DOHH2 (cell line): Measurements from ENCODE around the gene PSMA2.
A peak's percentile ranks its signal among the peaks of the same experiment; 100 is the strongest.

Source experiments
- H3F3A ChIP-seq: fragments of 200-600 bp; sonication (generic), shearing (Covaris generic); 2 replicates; pipeline ENCODE4 v1.6.0; 2016; ENCODE audit warnings: antibody characterized with exemption, mild to moderate bottlenecking; ENCODE audit not compliant: control insufficient read depth, insufficient read depth
- H3K27ac ChIP-seq: fragments of 200-600 bp; sonication (generic); 2 replicates; pipeline ENCODE4 v1.5.1; 2014; ENCODE audit warnings: low read depth, mild to moderate bottlenecking, low read length, moderate library complexity
- H3K27me3 ChIP-seq: fragments of 200-600 bp; sonication (generic); 2 replicates; pipeline ENCODE4 v1.6.1; 2014; ENCODE audit warnings: mild to moderate bottlenecking, low read length, mixed read lengths; ENCODE audit not compliant: control insufficient read depth
- H3K36me3 ChIP-seq: fragments of 200-600 bp; sonication (generic); 2 replicates; pipeline ENCODE4 v1.6.1; 2014; ENCODE audit warnings: mild to moderate bottlenecking, low read length, moderate library complexity, mixed read lengths; ENCODE audit not compliant: control insufficient read depth
- H3K4me1 ChIP-seq: fragments of 200-600 bp; sonication (generic); 2 replicates; pipeline ENCODE4 v1.6.1; 2014; ENCODE audit warnings: mild to moderate bottlenecking, low read length, mixed read lengths; ENCODE audit not compliant: control insufficient read depth
- H3K4me2 ChIP-seq: fragments of 200-600 bp; sonication (generic); 2 replicates; pipeline ENCODE4 v1.6.0; 2014; ENCODE audit warnings: mild to moderate bottlenecking, low read length, moderate library complexity
- H3K4me3 ChIP-seq: fragments of 200-600 bp; sonication (generic); 2 replicates; pipeline ENCODE4 v1.5.1; 2014; ENCODE audit warnings: mild to moderate bottlenecking, low read length, mixed read lengths
- H3K79me2 ChIP-seq: fragments of 200-600 bp; sonication (generic); 2 replicates; pipeline ENCODE4 v1.6.1; 2014; ENCODE audit warnings: mild to moderate bottlenecking, low read length, mixed read lengths; ENCODE audit not compliant: control insufficient read depth
- H3K9me2 ChIP-seq: fragments of 200-600 bp; sonication (generic); replicated peaks from 2 replicates; pipeline ENCODE4 v1.6.1; 2014; ENCODE audit warnings: mild to moderate bottlenecking, low read length, mixed read lengths; ENCODE audit not compliant: control insufficient read depth
- H3K9me3 ChIP-seq: fragments of 200-600 bp; sonication (generic); 2 replicates; pipeline ENCODE4 v1.6.1; 2014; ENCODE audit warnings: antibody characterized with exemption, low read length, mixed read lengths; ENCODE audit not compliant: control insufficient read depth, insufficient read depth
- H4K20me1 ChIP-seq: fragments of 200-600 bp; sonication (generic); 2 replicates; pipeline ENCODE4 v1.6.0; 2014; ENCODE audit warnings: low read depth, mild to moderate bottlenecking, antibody characterized with exemption, low read length, moderate library complexity; ENCODE audit not compliant: control insufficient read depth, insufficient read depth
- EZH2phosphoT487 ChIP-seq: fragments of 200-600 bp; sonication (generic); IDR thresholded peaks from 2 replicates; pipeline ENCODE4 v1.6.1; 2017; ENCODE audit warnings: borderline replicate concordance, mild to moderate bottlenecking, antibody characterized with exemption, low read length, moderate library complexity, mixed read lengths
- TF ChIP-seq, protein P1 (sequence below): fragments of 200-600 bp; sonication (generic); IDR thresholded peaks from one replicate; pipeline ENCODE4 v1.5.1; 2014; ENCODE audit warnings: antibody characterized with exemption, mild to moderate bottlenecking, low read depth, low read length; ENCODE audit not compliant: poor library complexity, severe bottlenecking

The PSMA2 gene

GRCh38 chr7:42931834-42932651 is at the start of gene PSMA2, which contains the start of gene MRPL32:
Gene PSMA2, minus strand, starts transcription at chr7:42932174. Its CDS starts 16 bp downstream, at chr7:42932158.
Gene MRPL32, plus strand, starts transcription at chr7:42932376. Its CDS starts 11 bp downstream, at chr7:42932387.
- Histone ChIP-seq H3K36me3 (peaks cover 78% of the 10 kb centered on the region), H3K27me3 (no peaks in the 10 kb centered on the region), H3K9me2 (no peaks in the 10 kb centered on the region), H4K20me1 (peaks cover 22% of the 10 kb centered on the region), H3K4me1 (peaks cover 54% of the 10 kb centered on the region), H3K4me3 (peak within 1 kb of the TSS; percentile 90), H3K4me2 (peak within 1 kb of the TSS; percentile 91), H3F3A (no peaks in the 10 kb centered on the region), H3K9me3 (no peaks in the 10 kb centered on the region), H3K79me2 (peaks cover 91% of the 10 kb centered on the region), H3K27ac (peak within 1 kb of the TSS; percentile 22; the same call in 1 of the 2 replicates)
- TF ChIP-seq, protein P1, sequence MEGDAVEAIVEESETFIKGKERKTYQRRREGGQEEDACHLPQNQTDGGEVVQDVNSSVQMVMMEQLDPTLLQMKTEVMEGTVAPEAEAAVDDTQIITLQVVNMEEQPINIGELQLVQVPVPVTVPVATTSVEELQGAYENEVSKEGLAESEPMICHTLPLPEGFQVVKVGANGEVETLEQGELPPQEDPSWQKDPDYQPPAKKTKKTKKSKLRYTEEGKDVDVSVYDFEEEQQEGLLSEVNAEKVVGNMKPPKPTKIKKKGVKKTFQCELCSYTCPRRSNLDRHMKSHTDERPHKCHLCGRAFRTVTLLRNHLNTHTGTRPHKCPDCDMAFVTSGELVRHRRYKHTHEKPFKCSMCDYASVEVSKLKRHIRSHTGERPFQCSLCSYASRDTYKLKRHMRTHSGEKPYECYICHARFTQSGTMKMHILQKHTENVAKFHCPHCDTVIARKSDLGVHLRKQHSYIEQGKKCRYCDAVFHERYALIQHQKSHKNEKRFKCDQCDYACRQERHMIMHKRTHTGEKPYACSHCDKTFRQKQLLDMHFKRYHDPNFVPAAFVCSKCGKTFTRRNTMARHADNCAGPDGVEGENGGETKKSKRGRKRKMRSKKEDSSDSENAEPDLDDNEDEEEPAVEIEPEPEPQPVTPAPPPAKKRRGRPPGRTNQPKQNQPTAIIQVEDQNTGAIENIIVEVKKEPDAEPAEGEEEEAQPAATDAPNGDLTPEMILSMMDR: no peak
- TF ChIP-seq EZH2phosphoT487: no peak

DNA sequence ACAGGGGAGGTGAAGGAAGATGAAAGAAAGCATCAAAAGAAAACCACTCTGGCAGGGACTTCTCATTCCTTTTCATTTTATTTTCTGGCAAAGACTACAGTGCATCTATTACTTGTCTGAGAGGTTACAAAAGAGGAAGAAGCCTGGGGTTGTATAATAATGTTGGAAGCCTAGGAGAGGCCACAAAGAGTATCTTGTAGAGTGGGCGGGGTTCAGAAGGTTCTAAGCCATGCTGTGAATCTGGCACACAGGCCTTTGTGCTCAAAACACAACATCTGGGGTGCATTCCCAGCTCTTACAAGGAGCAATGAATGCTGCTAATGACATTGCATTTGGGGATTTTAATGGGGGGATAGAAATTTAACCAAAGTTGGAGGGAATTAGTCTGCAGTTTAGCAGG is 49.6 kb upstream of the PSMA2 start:
- H4K20me1 ChIP-seq: no peaks in the 10 kb centered on the region
- TF ChIP-seq EZH2phosphoT487: no peak
- TF ChIP-seq, protein P1: no peak
- peaks cover 5% of the 10 kb centered on the region; the same call in 1 of the 2 replicates for H3K9me3 ChIP-seq
- no peak overlapping the region for H3K27ac ChIP-seq
- no peak overlapping the region for H3K4me3 ChIP-seq
- H3F3A ChIP-seq: no peaks in the 10 kb centered on the region
- H3K4me1 ChIP-seq: no peaks in the 10 kb centered on the region
- H3K27me3 ChIP-seq: no peaks in the 10 kb centered on the region
- no peaks in the 10 kb centered on the region for H3K36me3 ChIP-seq
- no peaks in the 10 kb centered on the region for H3K79me2 ChIP-seq
- no peaks in the 10 kb centered on the region for H3K9me2 ChIP-seq
- H3K4me2 ChIP-seq: no peak overlapping the region

DNA sequence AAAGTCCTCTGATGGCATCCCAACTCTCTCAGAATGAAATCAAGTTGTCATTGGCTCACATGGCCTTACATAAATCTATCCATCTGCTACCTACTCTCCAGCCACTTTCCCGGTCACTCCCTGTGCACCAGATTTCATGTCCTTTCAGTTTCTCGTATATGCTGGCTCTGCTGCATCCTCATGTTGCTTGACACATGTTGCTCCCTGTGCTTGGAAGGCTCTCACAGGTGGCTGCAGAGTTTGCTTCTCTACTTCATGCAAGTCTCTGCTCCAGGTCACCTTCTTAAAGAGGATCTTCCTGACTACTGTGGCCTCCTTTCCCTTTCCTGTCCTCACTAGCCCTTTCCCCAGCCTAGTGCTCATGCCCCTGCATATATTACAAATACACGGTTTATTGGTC is 48.5 kb upstream of the PSMA2 start:
- no peaks in the 10 kb centered on the region for H3F3A ChIP-seq
- H3K79me2 ChIP-seq: no peaks in the 10 kb centered on the region
- TF ChIP-seq, protein P1: no peak
- no peak overlapping the region for H3K4me3 ChIP-seq
- H3K27ac ChIP-seq: no peak overlapping the region
- peaks cover 5% of the 10 kb centered on the region; the same call in 1 of the 2 replicates for H3K9me3 ChIP-seq
- H3K4me1 ChIP-seq: no peaks in the 10 kb centered on the region
- H4K20me1 ChIP-seq: no peaks in the 10 kb centered on the region
- no peaks in the 10 kb centered on the region for H3K9me2 ChIP-seq
- no peaks in the 10 kb centered on the region for H3K27me3 ChIP-seq
- no peaks in the 10 kb centered on the region for H3K36me3 ChIP-seq
- no peak overlapping the region for H3K4me2 ChIP-seq
